GM21529 (cell line): ENCODE measurements around the gene NECTIN1.

Source experiments
- ATAC-seq: cut with Tn5 transposase; IDR thresholded peaks from one replicate; pipeline ENCODE4 v1.9.1; 2021; ENCODE audit not compliant: unreplicated experiment

NECTIN1 gene

DNA sequence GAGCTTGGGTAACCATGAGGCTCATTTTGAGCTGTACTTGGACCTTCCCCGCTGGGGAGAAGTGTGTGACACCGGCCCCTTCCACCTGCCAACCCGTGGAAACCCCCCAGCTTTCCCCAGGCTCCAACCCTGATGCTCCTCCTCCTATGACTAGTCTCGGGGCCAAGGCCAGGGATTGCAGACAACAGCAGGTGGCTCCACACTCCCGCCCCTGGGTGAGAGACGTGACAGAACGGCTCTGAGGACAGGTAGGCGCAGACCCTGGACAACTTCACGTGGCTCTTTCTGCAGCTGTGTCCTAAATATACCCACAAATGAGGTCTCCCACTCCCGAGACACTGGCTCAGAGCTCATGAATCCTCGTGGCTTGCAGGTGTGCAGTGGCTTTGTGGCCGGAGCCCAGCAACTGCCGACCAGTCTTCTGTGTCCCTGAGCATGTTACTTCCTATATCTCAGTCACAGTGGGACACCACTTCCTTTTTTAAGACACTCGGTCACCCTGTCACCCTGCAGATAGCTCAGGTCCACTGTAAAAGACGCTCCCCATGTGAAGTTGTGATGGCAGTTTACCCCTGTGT, 55.2 kb downstream of the NECTIN1 start:
- peak; percentile 89 for ATAC-seq

DNA sequence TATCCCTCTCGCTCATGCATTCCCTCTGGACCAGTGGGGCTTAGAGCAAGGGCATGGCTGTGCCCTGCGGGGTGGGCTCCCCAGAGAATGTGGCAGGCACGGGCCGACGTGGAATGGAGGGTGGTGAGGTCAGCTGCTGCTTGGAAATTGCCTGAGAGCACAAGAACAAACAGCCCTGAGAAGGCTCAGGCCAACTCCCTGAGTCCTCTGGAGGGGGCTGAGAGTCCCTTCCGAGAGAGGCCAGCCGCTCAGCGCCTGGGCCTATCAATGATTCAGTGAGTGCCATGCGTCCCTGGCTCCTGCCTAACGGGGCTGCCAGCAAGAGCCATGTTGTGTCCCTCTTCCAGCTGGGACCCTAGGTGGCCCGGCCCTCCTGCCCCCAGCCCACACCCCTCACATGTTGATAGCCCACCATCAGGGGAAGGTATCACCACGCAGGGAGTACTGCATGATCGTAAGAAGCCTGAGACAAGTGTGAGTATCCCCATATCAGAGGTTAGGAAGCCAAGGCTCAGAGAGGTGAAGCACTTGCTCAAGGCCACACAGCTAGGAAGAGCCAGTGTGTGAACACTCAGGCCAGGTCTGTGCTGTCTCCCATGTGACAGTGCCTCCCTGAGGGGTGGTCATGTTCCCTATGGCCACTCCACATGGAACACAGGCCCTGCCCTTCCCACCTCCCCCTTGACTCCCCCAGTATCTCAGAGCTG, 55.8 kb downstream of the NECTIN1 start:
- ATAC-seq, result no peak

DNA sequence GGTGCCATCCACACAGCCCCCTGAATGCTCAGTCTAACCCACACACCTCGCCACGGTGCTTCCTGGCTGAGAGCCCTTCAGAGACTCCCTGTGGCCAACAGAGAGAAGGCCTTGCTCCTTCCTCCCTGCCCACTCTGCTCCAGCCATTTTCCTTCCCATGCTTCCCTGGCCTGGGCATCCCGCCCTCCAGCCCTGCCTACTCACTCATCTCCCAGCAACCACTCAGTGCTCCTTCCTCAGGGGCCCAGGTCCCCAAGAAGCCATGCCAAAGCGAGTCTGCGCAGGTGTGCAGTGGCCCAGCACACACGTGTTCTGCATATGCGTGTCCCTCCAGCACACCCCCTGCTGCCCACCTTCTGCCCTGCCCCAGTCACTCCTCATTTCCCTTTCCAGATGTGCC, 56.4 kb downstream of the NECTIN1 start:
- ATAC-seq, result no peak

DNA sequence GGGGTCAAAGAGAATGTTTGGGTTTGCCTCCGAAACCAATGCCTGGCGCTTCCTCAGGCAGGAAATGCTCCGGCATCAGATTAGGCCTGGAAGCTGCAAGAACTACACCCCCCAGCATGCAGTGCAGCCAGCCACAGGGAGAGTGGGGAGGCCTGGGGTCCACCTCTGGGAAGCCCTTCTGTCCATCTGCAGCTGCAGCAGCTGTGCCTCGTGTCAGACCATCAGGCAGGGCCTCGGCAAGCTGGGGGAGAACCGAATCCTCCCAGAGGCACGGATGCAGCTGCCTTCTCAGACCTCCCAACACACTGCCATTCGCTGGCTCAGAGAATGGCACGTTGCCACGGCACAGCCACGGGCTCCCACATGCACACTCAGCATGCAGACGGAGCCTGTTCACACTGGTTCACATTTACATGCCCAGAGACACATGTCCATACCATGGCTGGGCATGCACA, 57.4 kb downstream of the NECTIN1 start:
- ATAC-seq, result no peak

DNA sequence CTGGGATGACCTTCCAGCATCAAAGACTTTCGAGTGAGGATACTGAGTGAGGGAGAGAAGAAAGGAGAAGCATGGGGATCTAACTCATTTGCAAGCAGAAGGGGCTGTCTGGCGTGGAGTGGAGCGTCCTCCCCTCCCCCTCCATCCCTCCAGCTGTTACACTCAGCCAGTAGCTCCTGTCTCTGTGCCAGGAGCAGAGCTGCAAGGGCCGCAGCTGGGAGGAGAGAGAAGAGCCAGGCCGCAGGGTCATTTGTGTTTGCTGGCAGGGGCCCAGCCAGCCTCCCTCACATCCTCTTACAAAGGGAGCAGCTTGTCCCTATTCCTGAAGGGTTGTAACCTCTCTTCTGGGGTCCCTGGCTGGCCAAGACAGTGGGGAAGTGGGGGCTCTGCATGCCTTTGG, 57.9 kb downstream of the NECTIN1 start:
- no peak for ATAC-seq

DNA sequence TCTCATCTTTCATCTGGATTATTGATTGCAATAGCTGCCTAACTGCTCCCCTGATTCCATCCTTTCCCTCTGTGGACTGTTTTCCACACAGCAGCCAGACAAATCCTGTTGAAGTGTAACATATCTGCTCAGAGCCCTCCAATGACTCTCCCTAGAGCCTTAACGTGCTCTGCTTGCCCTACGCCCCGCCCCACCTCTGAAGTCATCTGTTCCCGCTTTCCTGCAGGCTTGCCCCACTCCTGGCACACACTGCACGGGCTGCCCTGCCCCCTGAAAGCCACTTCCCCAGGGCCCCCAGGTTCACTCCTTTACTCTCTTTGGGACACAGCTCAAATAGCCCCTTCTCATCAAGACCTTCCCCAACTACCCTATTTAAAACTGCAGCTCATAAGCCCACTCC, 59.5 kb downstream of the NECTIN1 start:
- no peak for ATAC-seq

DNA sequence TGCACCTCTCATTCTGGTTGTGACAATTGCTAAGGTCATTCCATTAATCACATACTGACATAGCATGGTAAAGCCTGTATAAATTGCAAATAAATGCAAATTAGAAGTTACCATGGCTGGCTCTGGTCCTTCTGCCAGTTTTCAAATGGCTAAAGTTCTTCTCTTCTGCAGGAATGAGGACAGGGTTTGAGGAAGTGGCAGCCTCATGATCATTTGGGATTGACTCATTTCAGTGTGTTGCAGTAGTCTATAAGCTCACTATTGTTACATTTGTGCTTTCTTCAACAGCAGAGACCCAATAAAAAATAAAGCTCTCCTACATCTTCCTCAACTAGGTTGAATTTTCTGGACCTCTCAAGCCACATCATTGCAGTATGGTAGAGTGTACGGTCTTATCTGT, 60.3 kb downstream of the NECTIN1 start:
- no peak for ATAC-seq

DNA sequence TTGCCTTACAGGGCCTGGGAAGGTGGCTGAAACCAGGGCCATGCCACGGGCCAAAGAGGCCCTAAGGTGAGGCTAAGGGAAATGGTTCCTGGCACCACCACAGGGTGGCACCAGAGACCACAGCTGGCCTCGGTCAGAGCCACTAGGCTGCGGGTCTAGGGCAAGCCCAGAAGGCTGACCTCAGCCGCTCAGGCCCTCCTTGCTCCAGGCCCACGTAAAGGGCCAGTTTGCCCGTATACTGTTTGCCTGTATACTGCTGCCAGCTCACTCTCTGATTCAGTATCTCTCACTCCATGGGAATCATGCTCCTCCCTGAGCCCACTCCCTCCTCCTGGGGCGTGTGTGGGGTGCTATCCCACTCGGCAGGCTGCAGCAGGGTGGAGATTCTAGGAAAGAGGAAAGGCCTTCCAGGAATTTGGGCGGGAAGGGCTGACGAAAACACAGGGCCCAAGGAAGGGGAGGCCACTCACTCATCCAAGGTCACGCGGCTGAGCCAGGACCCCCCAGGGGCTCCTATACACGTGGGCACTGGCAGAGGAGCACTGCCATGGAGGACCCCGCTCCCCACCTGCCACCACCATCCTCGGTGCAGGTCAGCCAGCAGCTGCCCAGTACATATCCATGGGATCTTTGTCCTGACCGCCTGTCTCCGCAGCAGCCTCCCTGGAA, 62.4 kb downstream of the NECTIN1 start:
- ATAC-seq, result peak; percentile 85

DNA sequence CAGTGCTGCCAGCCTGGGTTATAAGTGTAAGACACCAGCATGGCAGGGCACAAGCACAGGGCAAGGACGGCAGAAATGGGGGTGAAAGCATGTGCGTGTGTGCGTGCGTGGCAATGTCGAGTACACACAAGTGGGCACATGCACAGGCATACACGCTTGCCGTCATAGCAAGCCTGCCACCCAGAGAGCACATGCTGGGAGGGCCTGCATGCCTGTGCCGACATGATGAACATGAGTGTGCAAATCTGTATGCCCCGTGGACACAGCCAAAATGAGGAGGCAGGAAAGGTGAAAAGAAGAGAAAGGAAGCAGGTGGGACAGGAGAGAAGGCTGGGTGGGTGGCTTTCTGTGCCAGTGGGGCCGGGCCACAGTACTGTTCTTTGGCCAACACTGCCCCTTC, 62.9 kb downstream of the NECTIN1 start:
- no peak for ATAC-seq

DNA sequence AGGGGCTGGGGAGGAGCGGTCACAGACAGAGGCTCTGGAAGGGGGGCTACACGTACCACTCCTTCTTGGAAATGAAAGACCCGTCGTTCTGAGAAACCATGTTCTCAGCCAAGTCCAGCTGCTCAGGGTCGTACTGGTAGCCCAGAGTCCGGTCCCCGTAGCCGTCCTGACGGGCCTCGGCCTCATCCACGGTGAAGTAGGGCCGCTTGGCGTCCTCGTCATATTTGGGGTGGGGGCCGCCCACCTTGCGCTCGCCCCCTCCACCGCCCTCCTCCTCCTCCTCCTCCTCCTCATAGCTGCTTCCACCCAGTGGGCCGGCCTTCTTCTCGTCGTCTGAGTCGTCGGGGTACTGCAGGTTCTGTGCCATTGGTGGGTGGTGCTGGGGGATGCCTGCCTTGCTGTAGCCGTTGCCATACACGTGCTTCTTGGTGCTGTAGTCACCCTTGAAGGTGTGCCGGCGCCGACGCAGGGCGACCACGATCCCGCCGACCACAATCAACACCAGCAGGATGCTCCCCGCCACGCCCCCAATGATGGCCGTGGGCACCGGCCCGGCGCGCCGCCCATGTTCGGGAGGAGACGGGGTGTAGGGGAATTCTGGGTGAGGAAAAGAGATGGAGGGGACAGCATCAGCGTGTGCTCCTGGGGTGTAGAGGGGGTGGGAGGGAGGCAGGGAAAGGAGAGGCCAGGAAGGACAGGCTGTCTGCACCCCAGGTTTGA, 64.1 kb downstream of the NECTIN1 start:
- no peak for ATAC-seq

DNA sequence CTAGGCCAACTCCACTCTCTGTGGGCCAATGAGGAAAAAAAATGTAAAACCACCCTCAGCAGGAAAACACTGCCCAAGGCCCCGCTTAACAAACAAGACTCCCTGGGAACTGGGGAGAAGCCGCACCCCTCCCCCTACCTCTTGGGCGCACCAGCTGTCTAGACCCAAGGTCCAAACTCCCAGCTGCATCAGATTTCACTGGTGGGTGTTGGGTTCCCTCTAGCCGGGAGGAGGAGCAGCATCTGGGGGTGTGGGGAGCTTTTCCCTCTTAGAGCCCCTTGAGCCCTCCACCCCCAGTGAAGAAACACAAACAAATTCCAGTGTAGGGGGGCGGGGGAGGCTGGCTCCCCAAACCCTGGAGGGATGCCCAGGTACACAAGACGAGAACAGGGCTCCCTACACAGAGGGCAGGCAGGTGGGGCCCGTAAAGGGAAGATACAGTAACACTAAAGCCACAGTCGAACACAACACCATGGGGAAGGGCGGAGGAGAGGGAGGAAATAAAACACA, 64.9 kb downstream of the NECTIN1 start:
- no peak for ATAC-seq

DNA sequence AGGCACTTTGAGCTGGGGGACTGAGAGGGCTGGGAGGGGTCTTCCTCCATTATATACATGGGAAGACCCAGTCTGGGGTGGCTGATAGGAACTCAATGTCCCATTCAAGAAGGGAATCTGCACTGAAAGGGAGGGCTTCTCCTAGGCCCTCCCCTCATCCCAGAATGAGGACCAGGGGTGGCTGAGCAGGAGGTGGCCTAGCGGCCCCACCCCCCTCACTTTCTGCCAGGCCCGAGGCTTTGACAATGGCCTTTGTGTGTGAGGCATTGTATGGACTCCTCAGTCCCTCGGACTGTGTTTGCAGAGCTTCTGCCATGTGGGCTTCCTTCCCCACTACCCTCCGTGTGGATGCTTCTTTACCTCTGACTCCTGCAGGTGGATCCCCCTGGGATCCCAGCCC, 65.7 kb downstream of the NECTIN1 start:
- no peak for ATAC-seq

DNA sequence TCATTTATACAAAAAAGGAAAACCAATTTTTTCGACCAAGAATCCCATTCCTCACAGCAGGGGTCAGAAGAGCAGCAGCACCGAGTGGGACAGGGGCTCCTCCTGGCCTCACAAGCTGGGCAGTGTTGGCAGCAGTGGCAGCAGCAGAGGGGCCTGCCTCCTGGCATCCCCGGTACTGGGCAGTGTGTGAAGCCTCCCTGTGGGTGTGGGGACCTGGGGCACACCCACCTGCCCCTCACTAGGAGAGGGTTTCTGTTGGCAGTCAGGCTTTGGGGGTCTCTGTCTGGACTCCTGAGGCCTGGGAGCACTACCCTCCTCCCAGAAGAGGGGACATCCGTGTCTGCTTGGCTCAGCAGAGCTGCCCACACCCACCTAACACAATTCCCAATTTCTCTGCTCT, 67.8 kb downstream of the NECTIN1 start:
- ATAC-seq, result no peak

DNA sequence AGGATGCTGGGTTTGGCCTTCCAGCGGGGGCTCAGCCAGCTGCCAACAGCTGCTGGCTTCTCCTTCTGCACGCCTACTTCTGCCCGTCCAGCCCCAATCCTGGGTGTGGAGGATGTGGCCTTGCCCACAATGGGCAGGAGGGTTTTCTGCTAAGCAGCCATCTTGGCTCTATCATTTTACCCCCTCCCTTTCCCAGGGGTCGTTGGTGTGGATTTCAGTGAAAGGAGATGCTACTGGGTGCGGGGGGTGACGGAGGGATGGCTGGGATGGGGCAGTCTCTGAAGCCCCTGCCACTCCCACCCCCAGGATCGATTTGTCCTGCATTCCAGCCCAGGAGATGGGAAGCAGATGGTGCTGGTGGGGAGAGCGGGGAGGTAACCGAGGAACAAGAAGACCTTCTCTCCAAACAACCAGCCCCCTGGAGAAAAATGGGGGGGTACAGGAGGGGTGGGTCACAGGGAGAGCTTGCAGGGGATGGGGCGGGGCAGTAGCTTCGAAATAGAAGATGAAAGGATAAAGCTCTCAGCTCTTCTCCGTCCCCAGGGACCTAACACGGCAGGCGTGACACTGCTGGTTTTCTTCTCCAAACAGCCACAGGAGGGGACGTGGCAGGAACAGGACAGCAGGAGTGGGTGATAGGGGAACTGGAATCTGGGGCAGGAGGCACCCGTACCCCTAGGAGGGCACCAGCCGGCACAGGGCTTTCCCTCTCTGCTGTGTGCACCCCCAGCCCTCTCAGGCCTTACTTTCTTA, 68.9 kb downstream of the NECTIN1 start:
- ATAC-seq, result no peak

DNA sequence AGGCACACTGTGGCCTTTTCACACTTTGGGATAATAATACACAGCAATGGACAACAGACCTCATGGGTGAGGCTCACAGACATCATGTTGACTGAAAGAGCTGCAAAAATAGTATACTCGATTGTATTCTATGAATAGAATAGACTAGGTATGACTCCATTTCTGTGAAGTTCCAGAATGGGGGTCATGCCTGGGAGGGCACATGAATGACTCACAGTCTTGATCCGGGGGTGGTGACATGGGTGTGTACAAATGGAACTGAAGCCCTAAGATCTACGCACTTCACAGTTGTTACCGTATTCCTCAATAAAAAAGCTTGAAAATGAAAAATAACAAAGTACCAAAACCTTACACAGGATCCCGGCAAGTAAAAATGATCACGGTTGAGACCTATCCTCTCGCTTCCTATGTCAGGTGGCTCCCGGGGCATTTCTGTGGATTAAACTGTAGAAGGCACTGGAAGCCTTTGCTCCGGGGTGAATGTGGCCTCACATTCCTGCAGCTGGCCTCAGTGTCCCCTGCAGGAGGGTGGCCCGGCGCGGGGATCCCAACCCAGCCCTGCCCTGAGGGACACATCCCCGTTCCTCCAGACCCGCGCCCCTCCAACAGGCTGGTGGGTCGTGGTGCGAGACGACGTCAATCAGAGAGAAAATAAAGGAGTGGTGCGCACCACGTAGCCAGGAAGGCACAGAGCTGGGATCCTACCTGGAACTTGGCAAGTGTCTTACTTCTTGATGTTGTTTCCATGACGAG, 75.9 kb downstream of the NECTIN1 start:
- ATAC-seq, result no peak

DNA sequence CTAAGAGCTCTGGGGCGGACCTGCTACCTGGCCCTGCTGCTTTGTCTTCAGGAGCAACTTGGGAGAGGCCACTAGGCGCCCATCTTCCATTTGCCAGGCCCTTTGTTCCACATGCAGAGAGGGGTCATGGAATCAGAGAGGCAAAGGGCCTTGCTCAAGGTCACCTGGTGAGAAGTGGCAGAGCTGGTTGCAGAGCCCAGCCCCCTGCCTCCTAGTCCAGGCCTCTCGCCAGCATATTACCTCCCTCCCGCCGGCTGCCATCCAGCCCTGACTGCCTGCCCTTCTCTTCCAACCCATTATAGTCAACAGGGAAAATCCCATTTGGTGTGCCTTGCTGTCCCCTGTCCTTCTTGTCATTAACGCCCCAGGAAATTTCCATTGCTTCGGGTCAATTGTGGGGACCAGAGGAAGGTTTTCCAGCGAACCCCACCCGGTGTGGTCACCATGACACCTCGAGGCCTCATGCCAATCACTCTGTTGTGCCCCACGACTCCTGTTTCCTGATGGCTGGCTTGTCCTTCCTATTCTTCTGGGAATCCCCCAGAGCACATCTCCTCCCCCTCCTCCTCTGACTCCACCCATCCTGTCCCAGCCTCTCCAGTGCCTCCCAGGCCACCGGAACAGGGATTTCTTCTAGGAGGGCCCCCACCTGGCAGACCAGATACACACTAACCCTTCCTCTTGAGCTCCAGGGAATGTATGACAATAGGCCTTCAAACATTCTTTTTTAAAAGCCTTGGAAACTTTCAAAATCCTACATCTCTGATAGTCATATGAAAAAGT, 77.0 kb downstream of the NECTIN1 start:
- ATAC-seq, result no peak

DNA sequence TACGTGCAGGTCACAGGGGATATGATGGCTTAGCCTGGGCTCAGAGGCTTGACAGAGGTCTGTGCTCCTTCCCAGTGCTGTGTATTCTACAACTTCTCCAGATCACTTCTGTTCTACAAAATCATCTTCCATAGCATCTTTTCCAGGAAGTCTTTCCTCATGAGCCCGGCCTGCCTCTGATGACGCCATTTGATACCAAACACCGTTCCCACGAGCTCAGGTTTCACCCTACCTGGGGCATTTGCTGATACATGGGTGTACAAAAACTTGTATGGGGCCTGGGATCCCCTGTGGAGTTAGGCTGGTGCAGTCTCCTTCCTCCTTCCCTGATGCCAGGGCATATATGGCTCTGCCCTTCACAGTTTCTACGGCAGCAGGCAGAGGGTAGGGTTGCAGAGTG, 78.7 kb downstream of the NECTIN1 start:
- no peak for ATAC-seq

DNA sequence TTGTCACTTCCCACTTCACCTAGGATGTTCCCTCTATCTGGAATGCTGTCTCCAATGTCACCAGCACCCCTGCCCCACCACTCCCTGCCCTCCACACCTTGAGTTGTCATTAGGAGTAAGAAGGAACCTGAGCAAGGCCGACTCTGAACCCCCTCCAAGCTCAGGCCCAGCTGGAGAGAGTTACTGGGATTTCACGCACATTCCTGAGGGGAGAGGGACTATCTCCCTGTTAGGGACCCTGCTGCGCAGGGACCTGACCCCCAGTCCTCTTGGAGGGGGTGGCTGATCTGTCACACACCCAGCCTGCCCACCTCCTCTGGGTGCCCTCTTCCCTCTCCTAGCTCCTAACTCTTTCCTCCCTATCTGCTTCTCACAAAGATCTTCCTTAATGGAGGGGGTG, 81.7 kb downstream of the NECTIN1 start:
- ATAC-seq, result no peak

DNA sequence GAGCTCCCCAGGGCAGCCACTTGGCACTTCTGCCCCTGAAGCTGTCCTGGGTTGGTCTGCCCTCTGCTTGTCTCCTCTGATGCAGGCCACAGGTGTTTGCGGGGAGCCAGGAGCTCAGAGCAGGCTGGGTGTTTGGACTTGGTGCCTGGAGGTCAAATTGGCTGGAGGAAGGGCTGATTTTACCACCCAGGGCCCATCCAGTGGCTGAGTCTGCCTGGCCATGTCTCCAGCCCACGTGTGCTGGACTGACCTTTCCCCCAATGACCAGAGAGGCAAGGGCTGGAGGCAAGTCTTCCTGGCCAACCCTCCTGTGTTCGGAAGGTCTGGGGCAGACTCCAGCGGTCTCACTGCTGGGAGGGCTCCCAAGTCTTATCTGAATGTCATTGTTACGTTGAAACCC, 84.0 kb downstream of the NECTIN1 start:
- ATAC-seq, result no peak
